SW 1271 (cell line): ENCODE data around the gene MTARC2.

Experiments
- DNase-seq, 2 experiments: peaks; one replicate each; lab custom pipeline; 2025; lab: John Stamatoyannopoulos, UW

The MTARC2 gene

GRCh38 chr1:220803401-220804201 lies 55.5 kb downstream of the MTARC2 start:
- no peak for DNase-seq

GRCh38 chr1:220804202-220804586 lies 56.1 kb downstream of the MTARC2 start:
- no peak for DNase-seq

- DNase-seq: no peak
Observed at GRCh38 chr1:220806408-220806807, 58.3 kb downstream of the MTARC2 start.

- no peak for DNase-seq
Observed at GRCh38 chr1:220807726-220808125, 59.6 kb downstream of the MTARC2 start.

- DNase-seq: no peak
Observed at GRCh38 chr1:220808345-220809186, 60.4 kb downstream of the MTARC2 start.

- no peak for DNase-seq
Observed at GRCh38 chr1:220809187-220809550, 61.0 kb downstream of the MTARC2 start.

GRCh38 chr1:220809704-220810103 lies 61.6 kb downstream of the MTARC2 start:
- no peak for DNase-seq

GRCh38 chr1:220810179-220810653 lies 62.1 kb downstream of the MTARC2 start:
- DNase-seq: peak; percentile 5 to 56

GRCh38 chr1:220810963-220811362 lies 62.8 kb downstream of the MTARC2 start:
- DNase-seq: no peak

- DNase-seq: no peak
Observed at GRCh38 chr1:220811695-220812094, 63.6 kb downstream of the MTARC2 start.

GRCh38 chr1:220812308-220812707 lies 64.2 kb downstream of the MTARC2 start:
- no peak for DNase-seq

- DNase-seq: no peak
Observed at GRCh38 chr1:220813013-220813412, 64.9 kb downstream of the MTARC2 start.

- no peak for DNase-seq
Observed at GRCh38 chr1:220815409-220815808, 67.3 kb downstream of the MTARC2 start.

GRCh38 chr1:220817907-220818306 lies 69.8 kb downstream of the MTARC2 start:
- DNase-seq: no peak

GRCh38 chr1:220818421-220819173 lies 70.5 kb downstream of the MTARC2 start:
- DNase-seq: no peak

- DNase-seq: no peak
Observed at GRCh38 chr1:220819467-220820026, 71.4 kb downstream of the MTARC2 start.

- no peak for DNase-seq
Observed at GRCh38 chr1:220824031-220824989, 76.2 kb downstream of the MTARC2 start.

- no peak for DNase-seq
Observed at GRCh38 chr1:220825819-220826551, 77.9 kb downstream of the MTARC2 start.

GRCh38 chr1:220826729-220827128 lies 78.6 kb downstream of the MTARC2 start:
- DNase-seq: no peak
